Measurements from ENCODE around the gene ADAM22.
A peak's percentile ranks its signal among the peaks of the same experiment; 100 is the strongest.

Gene ADAM22

DNA sequence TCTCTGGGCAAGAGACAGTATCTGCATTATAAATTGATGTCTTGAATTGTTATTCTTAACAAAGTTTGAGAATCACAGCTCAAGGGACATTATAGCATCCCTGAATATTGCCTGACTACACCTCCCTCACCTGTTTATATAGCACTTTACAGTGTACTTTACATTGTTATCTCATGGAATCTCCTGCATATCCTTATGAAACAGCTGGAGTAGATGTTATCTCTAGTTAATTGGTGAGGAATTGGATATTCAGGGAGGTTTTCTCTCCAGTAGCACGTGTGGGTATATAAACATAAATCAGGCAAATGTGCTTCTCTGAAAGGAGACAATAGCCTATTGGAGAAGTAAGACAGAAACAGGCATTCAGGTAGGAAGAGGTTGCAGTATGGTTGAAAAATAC, 168.6 kb downstream of the ADAM22 start:
- no peak for DNase-seq (ENCODE audit: low read depth in 2 of 3, low spot score in 1 of 3)

DNA sequence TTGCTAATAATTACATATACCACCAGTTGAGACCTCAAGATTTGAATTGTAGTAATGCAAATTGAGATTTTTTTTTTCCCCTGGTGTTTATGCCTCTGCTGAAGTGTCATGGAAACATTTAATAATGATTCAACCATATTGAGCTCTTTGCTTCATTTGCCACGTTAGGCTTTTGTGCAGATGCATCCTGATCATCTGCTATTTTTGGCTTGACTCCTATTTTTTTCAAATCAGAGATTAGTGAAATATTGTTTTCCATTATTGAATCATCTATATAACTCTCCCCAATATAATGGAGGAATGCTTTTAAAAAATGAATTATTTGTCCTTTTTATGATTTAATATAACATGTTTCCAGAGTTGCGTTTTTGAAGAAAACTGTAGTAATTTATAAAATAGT, 170.7 kb downstream of the ADAM22 start:
- DNase-seq (ENCODE audit: low read depth in 2 of 3, low spot score in 1 of 3): no peak

DNA sequence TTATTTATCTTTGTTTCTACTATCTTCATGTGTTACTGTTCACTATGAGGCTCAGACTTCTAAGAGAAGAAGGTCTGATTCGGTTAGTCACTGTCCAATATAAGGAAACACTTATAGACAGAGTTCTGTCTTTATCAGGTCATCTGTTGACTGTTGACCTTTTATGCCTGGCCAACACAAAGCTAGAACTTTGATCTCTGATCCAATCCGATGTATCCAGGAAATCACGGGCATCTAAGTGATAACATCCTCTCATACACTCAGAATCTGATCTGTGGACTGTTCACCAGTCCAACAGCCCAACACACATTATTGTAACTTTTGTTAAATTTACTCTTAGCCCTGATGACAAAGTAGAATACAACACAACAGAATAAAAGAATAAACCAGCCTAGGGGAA, 171.2 kb downstream of the ADAM22 start:
- no peak for DNase-seq (ENCODE audit: low read depth in 2 of 3, low spot score in 1 of 3)

DNA sequence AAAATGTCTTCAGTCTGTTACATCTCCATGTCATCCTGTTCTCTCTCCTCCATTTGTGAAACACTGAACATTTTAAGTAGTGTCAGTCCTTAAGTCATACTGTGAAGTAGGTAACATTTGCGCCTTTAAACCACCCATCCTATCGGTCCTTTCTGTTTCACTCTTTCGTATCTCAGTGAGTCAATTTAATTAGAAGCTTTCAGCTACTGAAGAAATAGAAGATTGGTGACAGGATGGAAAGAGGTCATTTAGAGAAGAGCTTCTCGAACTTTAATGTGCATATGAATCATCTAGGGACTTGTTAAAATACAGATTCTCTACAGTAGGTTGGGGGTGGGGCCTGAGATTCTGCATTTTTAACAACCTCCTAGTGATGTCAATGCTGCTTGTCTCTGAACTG, 172.4 kb downstream of the ADAM22 start:
- peak in 1 of 3 donors; percentile 11 for DNase-seq (ENCODE audit: low read depth in 2 of 3, low spot score in 1 of 3)

DNA sequence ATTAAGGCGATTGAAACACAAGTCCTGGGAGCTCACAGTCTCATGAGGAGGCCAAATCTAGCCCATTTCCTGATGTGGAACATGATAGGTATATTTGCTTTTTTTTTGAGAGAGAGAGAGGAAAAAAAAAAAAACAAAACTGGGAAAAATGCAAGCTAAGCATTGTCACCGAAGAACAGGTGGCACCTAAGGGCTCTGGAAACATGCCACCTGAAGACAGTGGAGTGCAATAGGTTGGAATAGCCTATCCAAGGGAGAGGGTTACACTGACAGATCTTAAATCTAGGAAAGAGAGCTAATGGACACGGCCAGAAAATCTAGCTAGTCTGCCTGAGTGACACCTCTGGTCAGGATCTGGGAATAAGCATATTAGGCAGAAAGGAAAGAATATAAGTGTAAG, 175.6 kb downstream of the ADAM22 start:
- DNase-seq (ENCODE audit: low read depth in 2 of 3, low spot score in 1 of 3): no peak

DNA sequence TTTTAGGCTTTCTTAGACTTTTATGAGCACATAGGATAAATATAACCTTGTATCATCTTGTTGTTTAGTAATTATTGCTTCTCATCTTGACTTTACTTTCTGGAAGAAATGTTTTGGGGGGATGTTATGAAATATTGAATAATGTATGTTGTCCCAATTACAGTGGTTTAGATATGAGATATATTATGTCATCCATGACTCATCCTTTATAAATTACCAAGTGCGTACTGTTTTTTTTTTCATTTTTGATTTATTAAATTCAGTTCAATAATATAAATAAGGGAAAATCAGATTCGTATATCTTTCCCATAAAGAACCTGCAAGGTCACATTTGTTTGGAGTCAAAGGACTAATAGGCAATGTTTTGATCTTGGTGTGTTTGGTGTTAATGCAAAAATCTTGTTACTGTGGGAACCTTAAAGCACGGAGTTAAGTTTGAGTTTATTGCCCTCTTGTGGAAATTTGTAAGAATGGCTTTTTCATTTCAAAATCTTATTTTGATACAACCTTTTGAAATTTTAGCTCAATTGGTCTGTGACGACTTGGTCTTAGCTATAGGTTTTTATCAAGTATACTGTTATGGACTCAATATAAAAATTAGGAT, 177.2 kb downstream of the ADAM22 start:
- DNase-seq (ENCODE audit: low read depth in 2 of 3, low spot score in 1 of 3): no peak

DNA sequence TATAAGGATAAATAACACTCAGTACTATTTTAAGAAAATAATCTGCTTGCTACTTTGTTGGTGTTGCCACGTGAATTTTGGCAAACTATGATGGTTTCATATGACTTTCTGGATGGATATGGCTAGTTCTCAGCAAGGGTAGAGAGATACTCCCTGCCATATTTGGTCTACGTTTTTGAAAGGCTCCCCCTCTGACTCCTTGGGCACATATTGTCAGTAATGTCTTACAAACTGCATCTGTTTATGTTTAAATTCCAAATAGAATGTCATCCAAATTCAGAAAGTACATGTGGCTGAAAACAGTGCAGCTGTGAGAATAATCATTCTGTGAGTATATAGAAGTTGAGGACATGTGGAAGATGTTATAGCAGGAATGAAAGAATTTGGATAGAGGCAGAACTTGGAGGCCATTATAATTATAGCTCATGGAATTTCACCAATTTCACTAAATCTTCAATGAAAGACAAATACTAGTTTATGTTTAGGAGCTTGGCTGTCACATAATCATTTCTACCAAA, 178.0 kb downstream of the ADAM22 start:
- DNase-seq (ENCODE audit: low read depth in 2 of 3, low spot score in 1 of 3): no peak

DNA sequence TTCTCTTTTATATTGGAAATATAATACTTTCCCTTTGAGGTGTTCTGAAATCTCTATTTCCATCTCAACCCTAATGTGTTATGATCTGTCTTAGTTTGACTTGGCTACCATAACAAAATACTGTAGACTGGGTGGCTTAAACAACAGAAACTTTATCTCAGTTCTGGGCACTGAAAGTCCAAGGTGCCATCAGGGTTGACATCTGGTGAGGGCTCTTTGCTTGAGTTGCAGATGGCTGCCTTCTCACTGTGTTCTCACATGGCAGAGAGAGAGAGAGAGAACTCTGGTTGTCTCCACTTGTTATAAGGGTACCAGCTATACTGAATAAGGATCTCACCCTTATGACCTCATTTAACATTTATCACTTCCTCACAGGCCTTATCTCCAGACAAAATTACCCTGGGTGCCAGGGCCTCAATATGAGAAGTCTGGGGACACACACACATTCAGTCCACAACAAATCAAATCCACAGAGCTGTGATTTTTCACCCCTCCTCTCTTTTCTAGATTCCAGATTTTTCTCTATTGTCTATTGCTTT, 181.3 kb downstream of the ADAM22 start:
- no peak for DNase-seq (ENCODE audit: low read depth in 2 of 3, low spot score in 1 of 3)

DNA sequence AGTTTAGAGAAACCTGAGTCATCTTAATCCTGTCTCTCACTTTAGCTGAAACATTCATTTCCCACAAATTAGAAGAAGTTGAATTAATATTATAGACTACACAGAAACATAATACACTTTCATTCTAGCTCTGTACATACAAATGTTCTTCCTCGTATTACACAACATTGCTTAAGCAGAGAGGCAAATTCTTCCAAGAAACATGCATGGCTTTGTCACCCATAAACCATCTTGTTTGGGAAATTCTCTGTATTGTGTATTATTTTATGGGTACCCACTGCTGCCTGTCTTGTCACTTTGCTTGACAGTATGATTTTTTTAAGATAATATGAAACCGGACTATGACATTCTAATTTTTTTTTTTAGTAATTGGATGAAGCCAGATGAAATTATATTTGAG, 181.8 kb downstream of the ADAM22 start:
- no peak for DNase-seq (ENCODE audit: low read depth in 2 of 3, low spot score in 1 of 3)

DNA sequence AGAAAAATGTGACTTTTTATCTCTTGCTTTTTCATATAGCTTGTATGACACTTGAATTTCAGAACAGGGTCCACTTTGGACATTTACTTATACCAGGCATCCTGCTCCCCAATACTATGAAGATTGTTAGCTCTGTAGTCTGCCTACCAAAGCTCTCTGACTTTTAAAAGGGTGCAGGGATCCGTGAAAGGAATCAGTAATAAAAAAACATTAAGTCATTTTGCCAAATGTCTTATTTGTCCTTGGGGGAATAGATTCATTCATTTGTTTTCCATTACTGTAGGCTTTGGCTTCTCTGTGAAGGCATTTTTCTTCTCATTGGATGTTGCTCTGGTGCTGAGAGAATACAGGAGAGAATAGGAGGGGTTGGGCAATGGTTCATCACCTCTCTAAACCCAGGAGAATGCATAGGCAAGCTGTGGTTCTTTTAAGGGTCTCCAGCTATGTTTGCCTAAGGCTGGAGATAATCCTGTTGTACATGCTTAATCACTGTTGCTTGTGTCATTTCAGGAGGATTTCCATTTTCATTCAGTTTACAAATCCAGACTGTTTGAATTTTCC, 182.3 kb downstream of the ADAM22 start:
- DNase-seq (ENCODE audit: low read depth in 2 of 3, low spot score in 1 of 3): no peak

DNA sequence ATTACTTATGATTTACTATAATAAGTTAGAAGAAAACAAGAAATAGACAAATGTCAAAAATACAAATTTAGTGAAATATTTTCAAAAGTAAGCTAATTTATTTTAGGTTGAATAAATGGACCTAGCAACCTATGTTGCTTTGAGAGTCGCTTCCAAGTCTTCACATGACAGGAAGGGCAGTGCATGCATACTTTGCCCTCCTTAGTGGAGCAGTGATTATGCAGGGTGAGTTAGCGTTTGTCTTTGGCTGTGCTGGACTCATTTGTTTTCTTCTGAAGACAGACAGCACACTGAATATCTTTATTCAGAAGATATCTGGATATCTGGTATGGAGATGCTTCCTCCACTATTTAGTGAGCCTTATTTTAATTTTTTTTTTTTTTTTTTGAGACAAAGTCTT, 183.3 kb downstream of the ADAM22 start:
- DNase-seq (ENCODE audit: low read depth in 2 of 3, low spot score in 1 of 3): no peak

DNA sequence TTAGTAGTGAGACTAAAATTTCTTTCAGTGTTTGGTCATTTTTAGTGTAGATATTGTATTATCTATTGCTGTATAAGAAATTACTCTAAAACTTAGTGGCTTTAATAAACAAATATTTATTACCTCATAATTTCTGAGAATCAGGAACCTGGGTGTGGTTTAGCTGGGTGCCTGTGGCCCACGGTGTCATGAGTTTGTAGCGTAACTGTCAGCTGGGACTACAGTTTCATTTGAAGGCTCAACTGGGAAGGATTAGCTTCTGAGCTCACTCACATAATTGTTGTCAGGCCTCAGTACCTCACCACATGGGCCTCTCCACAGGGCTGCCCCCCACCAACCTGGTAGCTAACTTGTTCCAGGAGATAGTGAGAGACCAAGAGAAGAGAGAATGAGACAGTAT, 187.3 kb downstream of the ADAM22 start:
- no peak for DNase-seq (ENCODE audit: low read depth in 2 of 3, low spot score in 1 of 3)

DNA sequence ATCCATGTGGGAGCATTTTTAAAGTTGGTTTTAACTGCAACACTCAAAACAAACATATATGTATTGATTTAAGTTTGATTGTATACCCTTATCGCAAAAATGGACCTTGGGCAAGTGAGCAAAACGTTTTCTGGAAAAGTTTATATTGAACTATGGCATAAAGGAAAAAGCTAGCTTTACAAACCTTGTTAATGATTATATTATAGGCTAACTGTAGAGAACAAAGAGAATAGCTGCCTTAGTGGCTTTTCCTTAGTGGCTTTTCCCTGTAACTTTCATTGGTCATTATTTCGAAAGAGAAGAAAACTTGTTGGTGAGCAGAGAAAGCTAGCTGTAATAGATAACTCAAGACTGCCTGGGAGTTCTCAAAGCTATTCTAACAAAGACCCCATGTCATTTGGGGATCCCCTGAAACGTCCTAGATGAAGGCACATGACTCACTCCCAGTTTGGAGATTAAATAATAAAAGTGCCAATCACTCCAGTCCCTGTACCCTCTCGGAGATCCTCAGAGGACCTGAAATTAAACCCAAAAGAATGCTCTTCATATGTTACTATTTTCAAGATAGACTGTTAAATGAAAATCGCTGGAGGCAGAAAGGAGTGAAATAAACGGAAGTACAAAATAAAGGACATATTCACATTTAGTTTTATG, 193.7 kb downstream of the ADAM22 start:
- no peak for DNase-seq (ENCODE audit: low read depth in 2 of 3, low spot score in 1 of 3)

DNA sequence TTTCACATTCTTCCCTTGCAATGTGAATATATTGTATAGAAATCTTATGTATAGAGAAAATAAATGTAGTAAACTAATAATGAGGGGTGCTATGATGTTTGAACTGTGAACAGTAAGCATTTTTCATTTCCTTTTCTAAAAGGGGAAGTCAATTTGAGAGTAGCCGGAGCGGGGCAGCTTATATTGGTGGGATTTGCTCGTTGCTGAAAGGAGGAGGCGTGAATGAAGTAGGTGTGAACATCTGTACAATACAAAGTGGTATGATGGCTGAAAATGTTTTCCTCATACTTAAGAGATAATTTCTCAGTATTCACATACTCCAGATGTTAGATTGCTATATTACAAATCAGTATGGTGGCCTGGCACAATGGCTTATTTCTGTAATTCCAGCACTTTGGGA, 198.7 kb downstream of the ADAM22 start:
- no peak for DNase-seq (ENCODE audit: low read depth in 2 of 3, low spot score in 1 of 3)

DNA sequence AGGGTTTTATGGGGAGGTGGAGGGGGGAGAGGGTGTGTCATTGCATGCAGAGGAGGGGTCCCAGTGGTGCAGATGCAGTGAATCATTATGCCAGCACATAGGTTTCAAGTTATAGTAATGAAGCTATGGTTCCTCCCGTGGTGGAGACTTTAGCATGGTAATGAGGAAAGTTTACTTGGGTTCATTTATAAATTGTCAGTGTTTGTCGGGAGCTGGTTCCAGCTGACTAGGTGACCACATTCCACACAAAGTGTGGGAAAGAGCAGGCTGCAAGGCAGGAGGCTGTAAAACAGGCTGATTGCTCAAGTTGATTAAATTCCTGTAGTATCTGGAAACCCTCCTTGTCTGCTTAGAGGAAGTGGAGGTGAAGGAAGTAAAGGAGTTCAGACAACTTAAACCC, 206.9 kb downstream of the ADAM22 start:
- DNase-seq (ENCODE audit: low read depth in 2 of 3, low spot score in 1 of 3): no peak

DNA sequence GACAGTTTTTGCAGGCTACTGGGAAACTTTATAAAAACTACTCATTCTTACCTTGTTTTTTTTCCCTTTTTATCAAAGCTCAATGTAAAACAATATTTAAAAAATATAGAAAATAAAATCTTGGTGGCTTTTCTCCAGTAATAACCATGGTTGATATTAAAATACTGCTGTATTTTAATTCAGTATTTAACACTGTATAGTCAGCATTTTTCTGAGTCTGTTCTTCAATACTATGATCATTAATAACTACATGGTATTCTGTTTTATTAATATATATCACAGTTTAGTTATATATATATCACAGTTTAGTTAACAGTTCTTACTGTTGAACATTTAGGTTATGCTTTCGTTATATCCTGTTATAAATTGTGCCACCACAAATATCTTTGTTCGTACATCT, 207.4 kb downstream of the ADAM22 start:
- DNase-seq (ENCODE audit: low read depth in 2 of 3, low spot score in 1 of 3): no peak

DNA sequence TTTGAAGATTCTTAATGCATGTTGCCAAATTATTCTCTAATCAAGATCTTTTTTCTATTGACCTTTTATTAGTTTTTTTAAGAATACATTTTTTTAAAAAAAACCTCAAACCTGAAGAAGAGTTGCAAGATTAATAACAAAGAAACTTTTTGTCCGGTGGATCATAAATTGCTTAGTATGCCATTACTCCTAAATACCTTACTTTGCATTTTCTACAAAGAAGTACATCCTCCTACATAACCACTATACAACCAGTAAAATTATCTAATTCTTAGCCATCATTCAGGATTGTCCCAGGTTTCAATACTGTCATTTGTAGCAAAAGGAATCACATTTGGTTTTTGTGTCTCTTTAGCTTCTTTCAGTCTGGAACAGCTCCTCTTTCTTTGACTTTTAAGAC, 207.9 kb downstream of the ADAM22 start:
- no peak for DNase-seq (ENCODE audit: low read depth in 2 of 3, low spot score in 1 of 3)

DNA sequence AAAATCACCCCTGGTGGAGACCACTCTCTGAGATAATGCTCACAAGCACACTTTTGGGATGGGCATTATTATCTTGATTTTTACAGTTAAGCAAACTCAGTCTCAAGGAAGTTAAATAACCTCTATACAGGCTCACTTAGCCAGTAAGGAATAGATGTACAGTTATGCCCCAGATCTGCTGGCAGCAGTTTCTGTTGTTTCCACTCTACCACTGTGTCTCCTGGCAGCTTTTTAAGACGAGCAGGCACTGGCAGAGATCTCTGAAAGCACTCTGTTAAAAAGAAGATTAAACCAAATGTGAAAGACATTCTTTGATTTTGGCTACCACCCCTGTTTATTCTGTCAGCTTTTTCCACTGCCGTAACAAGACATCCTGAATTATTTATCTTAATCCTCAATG, 212.6 kb downstream of the ADAM22 start:
- no peak for DNase-seq (ENCODE audit: low read depth in 2 of 3, low spot score in 1 of 3)

DNA sequence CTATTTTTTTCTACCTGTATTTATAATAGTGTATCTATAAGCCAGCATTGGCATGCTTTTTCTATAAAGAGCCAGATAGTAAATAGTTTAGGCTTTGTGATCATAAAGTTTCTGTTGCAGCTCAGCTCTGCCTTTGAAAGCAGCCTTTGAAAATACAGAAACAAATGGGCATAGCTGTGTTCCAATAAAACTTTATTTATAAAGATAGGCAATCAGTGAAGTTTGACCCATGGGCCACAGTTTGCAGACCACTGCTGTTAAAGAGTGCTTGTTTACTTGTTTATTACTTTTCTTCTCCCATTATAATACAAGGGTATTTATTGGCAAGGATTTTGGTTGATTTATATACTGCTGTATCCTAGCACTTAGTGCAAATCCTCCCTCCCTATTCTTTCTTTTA, 213.3 kb downstream of the ADAM22 start:
- DNase-seq (ENCODE audit: low read depth in 2 of 3, low spot score in 1 of 3): no peak

DNA sequence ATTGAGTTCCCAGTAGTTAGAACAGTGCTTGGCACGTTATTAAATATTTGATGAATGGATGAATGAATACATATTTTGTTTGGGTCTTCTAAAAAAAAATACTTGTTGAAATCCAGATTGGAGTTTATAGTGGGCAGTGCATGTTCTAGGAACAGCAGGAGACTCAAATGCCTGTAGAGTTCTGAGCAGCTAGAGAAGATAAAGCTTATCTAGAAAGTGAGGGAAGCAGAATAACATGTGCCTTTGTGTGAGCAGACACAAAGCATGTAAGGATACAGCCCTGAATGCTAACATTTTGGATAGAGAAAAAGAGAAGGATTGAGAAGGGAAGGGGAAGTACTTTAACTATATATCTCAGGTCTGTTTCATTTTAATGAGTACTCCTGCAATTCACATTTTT, 213.9 kb downstream of the ADAM22 start:
- DNase-seq (ENCODE audit: low read depth in 2 of 3, low spot score in 1 of 3): no peak

DNA sequence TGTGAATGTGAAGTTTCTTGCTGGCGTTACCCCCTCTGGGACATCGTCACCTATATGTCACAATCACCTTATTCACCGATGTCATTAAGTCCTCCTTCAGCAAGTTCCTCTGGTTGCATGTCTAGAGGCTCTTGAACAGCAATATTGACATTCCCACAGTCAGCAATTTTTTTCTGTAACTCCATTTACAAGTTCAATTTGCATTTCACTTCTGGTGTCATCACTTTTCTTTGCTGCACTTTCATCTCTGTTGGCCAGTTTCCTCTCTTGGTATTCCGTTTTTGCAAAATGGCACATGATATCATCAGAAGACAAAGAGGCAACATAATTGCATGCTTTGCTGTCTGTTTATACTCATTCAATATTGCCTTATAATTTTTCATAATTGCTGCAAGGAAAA, 216.0 kb downstream of the ADAM22 start:
- DNase-seq (ENCODE audit: low read depth in 2 of 3, low spot score in 1 of 3): no peak

DNA sequence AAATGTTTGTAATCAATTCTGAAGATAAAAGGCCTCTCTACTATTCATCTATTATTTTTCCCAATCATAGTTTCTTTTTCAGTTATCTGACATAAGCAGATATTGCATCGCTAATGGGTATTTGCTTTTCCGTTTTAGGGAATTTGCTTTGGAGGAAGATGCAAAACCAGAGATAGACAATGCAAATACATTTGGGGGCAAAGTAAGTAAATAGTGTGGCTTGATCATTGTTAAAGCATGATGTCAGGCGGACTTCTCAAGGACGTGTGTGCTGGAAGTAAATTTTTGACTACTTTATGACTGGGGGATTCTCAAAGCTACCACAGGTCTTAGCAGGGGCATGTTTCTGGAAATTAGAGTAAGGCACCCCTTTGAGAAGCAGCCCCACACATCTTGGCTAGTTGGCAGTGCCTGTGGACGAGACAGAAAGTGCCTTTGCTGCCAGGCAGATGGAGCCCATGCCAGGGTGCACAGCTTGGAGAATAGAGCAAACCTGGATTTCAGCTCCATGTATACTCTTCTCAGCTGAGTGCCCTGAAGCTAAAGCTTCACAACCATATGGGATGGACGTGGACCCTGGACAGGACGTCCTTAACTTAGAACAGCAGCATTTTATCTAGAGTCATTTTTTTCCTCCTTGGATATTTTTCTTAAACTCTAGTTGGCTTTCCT, 217.2 kb downstream of the ADAM22 start:
- no peak for DNase-seq (ENCODE audit: low read depth in 2 of 3, low spot score in 1 of 3)
